Loucy (cell line): ENCODE results near the gene ASB13.

Experiments
- H2AFZ ChIP-seq: fragments of 200-600 bp; sonication (generic); 2 replicates; pipeline ENCODE4 v1.6.0; 2016; ENCODE audit warnings: antibody characterized with exemption, mild to moderate bottlenecking, low read length, moderate library complexity
- H3F3A ChIP-seq: fragments of 200-600 bp; 2 replicates; pipeline ENCODE4 v1.6.0; 2016; ENCODE audit warnings: antibody characterized with exemption, low read depth, mild to moderate bottlenecking
- H3K27me3 ChIP-seq: fragments of 200-600 bp; sonication (generic); 2 replicates; pipeline ENCODE4 v1.6.1; 2014; ENCODE audit warnings: low read length, mild to moderate bottlenecking; ENCODE audit not compliant: insufficient read depth, poor library complexity, severe bottlenecking
- H3K36me3 ChIP-seq: fragments of 200-600 bp; sonication (generic); 2 replicates; pipeline ENCODE4 v1.6.1; 2016; ENCODE audit warnings: low read length; ENCODE audit not compliant: insufficient read depth
- H3K4me1 ChIP-seq: fragments of 200-600 bp; sonication (generic); 2 replicates; pipeline ENCODE4 v1.5.1; 2014; ENCODE audit warnings: low read length, mild to moderate bottlenecking; ENCODE audit not compliant: insufficient read depth, poor library complexity, severe bottlenecking
- H3K4me2 ChIP-seq: fragments of 200-600 bp; sonication (generic); 2 replicates; pipeline ENCODE4 v1.6.0; 2014; ENCODE audit warnings: antibody characterized with exemption, low read length, low read depth, mild to moderate bottlenecking; ENCODE audit not compliant: poor library complexity, severe bottlenecking
- H3K4me3 ChIP-seq: fragments of 200-600 bp; sonication (generic); 2 replicates; pipeline ENCODE4 v1.5.1; 2014; ENCODE audit warnings: low read length, mild to moderate bottlenecking, mixed read lengths; ENCODE audit not compliant: poor library complexity, severe bottlenecking
- H3K79me2 ChIP-seq: fragments of 200-600 bp; sonication (generic); 2 replicates; pipeline ENCODE4 v1.6.1; 2014; ENCODE audit warnings: low read length; ENCODE audit not compliant: insufficient read depth
- H3K9ac ChIP-seq: fragments of 200-600 bp; sonication (generic); 2 replicates; pipeline ENCODE4 v1.6.0; 2014; ENCODE audit warnings: mild to moderate bottlenecking, low read depth, low read length, moderate library complexity; ENCODE audit not compliant: poor library complexity, severe bottlenecking
- H3K9me2 ChIP-seq: fragments of 200-600 bp; sonication (generic); replicated peaks from 2 replicates; pipeline ENCODE4 v1.6.1; 2016; ENCODE audit warnings: low read depth, low read length, mixed read lengths
- H3K9me3 ChIP-seq: fragments of 200-600 bp; sonication (generic); 2 replicates; pipeline ENCODE4 v1.6.1; 2014; ENCODE audit warnings: mild to moderate bottlenecking, antibody characterized with exemption, low read length, low read depth; ENCODE audit not compliant: insufficient read depth
- H4K20me1 ChIP-seq: fragments of 200-600 bp; sonication (generic); 2 replicates; pipeline ENCODE4 v1.6.0; 2014; ENCODE audit warnings: antibody characterized with exemption, low read length, mild to moderate bottlenecking; ENCODE audit not compliant: insufficient read depth, poor library complexity, severe bottlenecking
- EZH2phosphoT487 ChIP-seq: fragments of 200-600 bp; IDR thresholded peaks from 2 replicates; pipeline ENCODE4 v1.6.1; 2018; ENCODE audit warnings: antibody characterized with exemption, mild to moderate bottlenecking, moderate library complexity, borderline replicate concordance
- TF ChIP-seq, protein P1 (sequence below): fragments of 200-600 bp; sonication (generic); conservative IDR thresholded peaks from 2 replicates; pipeline ENCODE4 v1.5.1; 2014; ENCODE audit warnings: mild to moderate bottlenecking, antibody characterized with exemption, low read length

The ASB13 gene

DNA sequence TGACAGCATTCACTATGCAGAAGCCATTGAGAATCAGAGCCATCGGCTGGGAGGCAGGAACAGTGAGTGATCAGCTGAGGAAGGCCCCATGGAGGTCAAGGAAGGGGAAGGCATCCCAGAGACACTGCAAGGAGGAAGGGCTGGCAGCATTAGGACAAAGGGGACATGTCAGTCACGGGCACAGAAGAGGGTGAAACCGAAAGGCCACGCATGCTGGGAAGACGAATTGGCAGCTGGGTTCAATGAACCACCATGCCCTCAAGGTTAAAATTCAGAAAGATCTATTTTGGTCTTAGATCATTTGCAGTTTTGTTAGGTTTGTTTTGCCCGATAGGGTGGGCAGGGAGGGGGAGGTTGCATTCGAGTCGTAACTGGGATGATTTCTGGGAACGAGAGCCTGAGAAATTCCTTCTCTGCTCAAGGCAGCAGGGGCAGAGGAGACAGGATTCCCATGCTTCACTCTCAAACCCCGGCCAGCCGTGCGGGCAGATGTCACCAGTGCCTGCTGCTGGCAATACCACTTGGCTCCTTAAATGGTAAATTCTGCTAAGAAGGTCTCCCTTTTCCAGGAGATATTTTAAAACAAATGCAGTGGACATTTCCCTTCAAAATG, 57.7 kb downstream of the ASB13 start:
- Histone ChIP-seq H3K4me1 (peaks cover 4% of the 10 kb centered on the region), H2AFZ (no peak overlapping the region), H3K9me3 (no peaks in the 10 kb centered on the region), H3K36me3 (no peaks in the 10 kb centered on the region), H3K9me2 (no peaks in the 10 kb centered on the region), H4K20me1 (no peaks in the 10 kb centered on the region), H3K27me3 (no peaks in the 10 kb centered on the region), H3K4me2 (no peak overlapping the region), H3K9ac (no peak overlapping the region), H3K79me2 (no peaks in the 10 kb centered on the region), H3F3A (no peaks in the 10 kb centered on the region), H3K4me3 (no peak overlapping the region)
- TF ChIP-seq, protein P1, sequence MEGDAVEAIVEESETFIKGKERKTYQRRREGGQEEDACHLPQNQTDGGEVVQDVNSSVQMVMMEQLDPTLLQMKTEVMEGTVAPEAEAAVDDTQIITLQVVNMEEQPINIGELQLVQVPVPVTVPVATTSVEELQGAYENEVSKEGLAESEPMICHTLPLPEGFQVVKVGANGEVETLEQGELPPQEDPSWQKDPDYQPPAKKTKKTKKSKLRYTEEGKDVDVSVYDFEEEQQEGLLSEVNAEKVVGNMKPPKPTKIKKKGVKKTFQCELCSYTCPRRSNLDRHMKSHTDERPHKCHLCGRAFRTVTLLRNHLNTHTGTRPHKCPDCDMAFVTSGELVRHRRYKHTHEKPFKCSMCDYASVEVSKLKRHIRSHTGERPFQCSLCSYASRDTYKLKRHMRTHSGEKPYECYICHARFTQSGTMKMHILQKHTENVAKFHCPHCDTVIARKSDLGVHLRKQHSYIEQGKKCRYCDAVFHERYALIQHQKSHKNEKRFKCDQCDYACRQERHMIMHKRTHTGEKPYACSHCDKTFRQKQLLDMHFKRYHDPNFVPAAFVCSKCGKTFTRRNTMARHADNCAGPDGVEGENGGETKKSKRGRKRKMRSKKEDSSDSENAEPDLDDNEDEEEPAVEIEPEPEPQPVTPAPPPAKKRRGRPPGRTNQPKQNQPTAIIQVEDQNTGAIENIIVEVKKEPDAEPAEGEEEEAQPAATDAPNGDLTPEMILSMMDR: no peak
- TF ChIP-seq EZH2phosphoT487: no peak

DNA sequence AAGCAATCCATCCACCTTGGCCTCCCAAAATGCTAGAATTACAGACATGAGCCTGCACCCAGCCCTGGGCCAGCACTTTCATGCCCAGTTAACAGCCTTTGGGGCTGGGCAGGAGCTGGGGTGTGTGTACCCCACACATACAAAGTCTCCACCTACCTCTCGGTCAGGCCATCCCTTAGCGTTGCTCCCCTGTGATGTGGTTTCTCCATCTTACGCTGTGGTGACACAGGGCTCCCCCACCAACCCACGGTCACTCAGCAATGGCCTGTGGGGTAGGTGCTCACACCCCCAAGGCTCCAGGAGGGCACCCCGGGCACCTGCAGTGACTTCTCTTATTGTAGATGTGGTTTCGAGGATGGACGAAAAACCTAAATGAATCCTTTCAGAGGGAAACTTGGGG, 58.8 kb downstream of the ASB13 start:
- H2AFZ ChIP-seq: no peak overlapping the region
- H3K4me1 ChIP-seq: peaks cover 9% of the 10 kb centered on the region
- no peaks in the 10 kb centered on the region for H3K9me2 ChIP-seq
- no peaks in the 10 kb centered on the region for H3K27me3 ChIP-seq
- H3K9ac ChIP-seq: no peak overlapping the region
- no peaks in the 10 kb centered on the region for H3K9me3 ChIP-seq
- no peaks in the 10 kb centered on the region for H3K79me2 ChIP-seq
- no peak for TF ChIP-seq EZH2phosphoT487
- TF ChIP-seq, protein P1: no peak
- H4K20me1 ChIP-seq: no peaks in the 10 kb centered on the region
- no peak overlapping the region for H3K4me3 ChIP-seq
- H3K36me3 ChIP-seq: no peaks in the 10 kb centered on the region
- no peak overlapping the region for H3K4me2 ChIP-seq
- no peaks in the 10 kb centered on the region for H3F3A ChIP-seq

DNA sequence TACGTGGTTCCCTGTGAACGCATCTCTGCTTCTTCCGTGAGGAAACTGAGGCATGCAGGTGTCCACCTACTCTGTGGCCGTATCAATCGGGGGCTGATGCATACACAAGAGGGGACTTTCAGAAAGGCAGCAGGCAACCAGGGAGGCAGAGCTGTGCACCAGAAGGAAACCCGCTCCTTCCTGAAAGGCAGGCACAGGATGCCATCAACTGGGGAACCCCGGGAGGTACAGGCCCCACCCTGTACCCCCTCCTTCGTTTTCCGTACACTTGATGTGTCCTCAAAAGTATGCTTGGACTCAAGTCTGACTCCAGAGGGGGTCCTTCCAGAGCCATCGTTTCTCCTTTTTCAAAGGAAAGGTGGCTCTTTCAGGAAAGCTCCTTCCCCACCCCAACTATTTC, 59.5 kb downstream of the ASB13 start:
- H3K4me3 ChIP-seq: no peak overlapping the region
- H2AFZ ChIP-seq: no peak overlapping the region
- H3K36me3 ChIP-seq: no peaks in the 10 kb centered on the region
- no peak overlapping the region for H3K4me2 ChIP-seq
- TF ChIP-seq EZH2phosphoT487: no peak
- TF ChIP-seq, protein P1: peak; percentile 17; the same call in 1 of the 2 replicates
- no peak overlapping the region for H3K9ac ChIP-seq
- H3K27me3 ChIP-seq: no peaks in the 10 kb centered on the region
- H3K79me2 ChIP-seq: no peaks in the 10 kb centered on the region
- H3K4me1 ChIP-seq: peaks cover 16% of the 10 kb centered on the region
- no peaks in the 10 kb centered on the region for H3K9me2 ChIP-seq
- no peaks in the 10 kb centered on the region for H4K20me1 ChIP-seq
- H3F3A ChIP-seq: no peaks in the 10 kb centered on the region; the same call in 1 of the 2 replicates
- no peaks in the 10 kb centered on the region for H3K9me3 ChIP-seq
